Liver (tissue), 9 donors: ENCODE data around the gene KLRC2. TPM values are rescaled to one million over a fixed set of nuclear protein-coding genes. Genes with fewer than 3 reads are reported as not detected.

Experiments
- DNase-seq: peaks from one replicate; pipeline ENCODE4 v3.0.0-alpha.2; 2017; ENCODE audit warnings: low spot score
- H3K27ac ChIP-seq, 2 donors: one replicate each; pipeline ENCODE4 v1.7.0; 2013; ENCODE audit warnings: inconsistent platforms in 2 of 2, low read length in 2 of 2, control low read depth in 1 of 2, low read depth in 1 of 2, mild to moderate bottlenecking in 1 of 2
- H3K27me3 ChIP-seq, 4 donors: one replicate each; pipeline versions ENCODE4 v1.6.1 to v1.7.0; 2013; ENCODE audit warnings: low read length in 3 of 4, inconsistent platforms in 1 of 4, mild to moderate bottlenecking in 1 of 4, moderate library complexity in 1 of 4; ENCODE audit not compliant: control insufficient read depth in 4 of 4, insufficient read depth in 4 of 4
- H3K36me3 ChIP-seq, 4 donors: one replicate each; pipeline versions ENCODE4 v1.6.1 to v1.7.0; 2013; ENCODE audit warnings: low read length in 3 of 4, mild to moderate bottlenecking in 3 of 4, low read depth in 1 of 4, moderate library complexity in 1 of 4; ENCODE audit not compliant: control insufficient read depth in 4 of 4, insufficient read depth in 3 of 4
- H3K4me1 ChIP-seq, 4 donors: one replicate each; pipeline versions ENCODE4 v1.6.1 to v1.7.0; 2013; ENCODE audit warnings: low read length in 3 of 4, mild to moderate bottlenecking in 3 of 4, moderate library complexity in 1 of 4; ENCODE audit not compliant: control insufficient read depth in 4 of 4, insufficient read depth in 4 of 4
- H3K4me3 ChIP-seq, 3 donors: one replicate each; pipeline versions ENCODE4 v1.6.1 to v1.7.0; 2013; ENCODE audit warnings: low read length in 3 of 3, control low read depth in 1 of 3, low read depth in 1 of 3, mild to moderate bottlenecking in 1 of 3
- H3K9ac ChIP-seq, 2 donors: one replicate each; pipeline ENCODE4 v1.7.0; 2013; ENCODE audit warnings: low read length in 2 of 2, mild to moderate bottlenecking in 2 of 2, moderate library complexity in 2 of 2, control low read depth in 1 of 2, low read depth in 1 of 2
- H3K9me3 ChIP-seq, 4 donors: one replicate each; pipeline versions ENCODE4 v1.6.1 to v1.7.0; 2013; ENCODE audit warnings: low read length in 3 of 4; ENCODE audit not compliant: control insufficient read depth in 4 of 4
- EGR1 ChIP-seq, 2 donors: IDR thresholded peaks; 2 replicates each; pipeline ENCODE4 v1.6.1; 2016 to 2018; ENCODE audit warnings: antibody characterized with exemption in 2 of 2, low read depth in 2 of 2
- FOXA1 ChIP-seq: IDR thresholded peaks from 2 replicates; pipeline ENCODE4 v1.6.1; 2016; ENCODE audit warnings: antibody characterized with exemption
- FOXA2 ChIP-seq: IDR thresholded peaks from 2 replicates; pipeline ENCODE4 v1.6.1; 2016; ENCODE audit warnings: antibody characterized with exemption
- GABPA ChIP-seq, 2 donors: IDR thresholded peaks in 1 of 2; conservative IDR thresholded peaks in 1 of 2; 2 replicates each; pipeline ENCODE4 v1.6.1; 2016; ENCODE audit warnings: antibody characterized with exemption in 2 of 2, mild to moderate bottlenecking in 1 of 2, moderate library complexity in 1 of 2
- HNF4A ChIP-seq, 2 donors: conservative IDR thresholded peaks; 2 replicates each; pipeline ENCODE4 v1.6.1; 2016; ENCODE audit warnings: antibody characterized with exemption in 2 of 2, mild to moderate bottlenecking in 2 of 2
- HNF4G ChIP-seq: IDR thresholded peaks from 2 replicates; pipeline ENCODE4 v1.6.1; 2016; ENCODE audit warnings: antibody characterized with exemption
- JUND ChIP-seq, 2 donors: IDR thresholded peaks; 2 replicates each; pipeline ENCODE4 v1.6.1; 2016; ENCODE audit warnings: antibody characterized with exemption in 2 of 2
- NR2F2 ChIP-seq: IDR thresholded peaks from 2 replicates; pipeline ENCODE4 v1.6.1; 2016; ENCODE audit warnings: antibody characterized with exemption
- RAD21 ChIP-seq, 2 donors: IDR thresholded peaks; 2 replicates each; pipeline ENCODE4 v1.6.1; 2016; ENCODE audit warnings: antibody characterized with exemption in 2 of 2, mild to moderate bottlenecking in 2 of 2
- RXRA ChIP-seq, 2 donors: IDR thresholded peaks; 2 replicates each; pipeline ENCODE4 v1.6.1; 2017 to 2018; ENCODE audit warnings: antibody characterized with exemption in 2 of 2, mild to moderate bottlenecking in 1 of 2
- SP1 ChIP-seq: IDR thresholded peaks from 2 replicates; pipeline ENCODE4 v1.6.1; 2018; ENCODE audit warnings: antibody characterized with exemption, mild to moderate bottlenecking
- TAF1 ChIP-seq: conservative IDR thresholded peaks from 2 replicates; pipeline ENCODE4 v1.6.1; 2016; ENCODE audit warnings: antibody characterized with exemption, mild to moderate bottlenecking
- YY1 ChIP-seq: IDR thresholded peaks from 2 replicates; pipeline ENCODE4 v1.6.1; 2016; ENCODE audit warnings: antibody characterized with exemption, mild to moderate bottlenecking
- WGBS: extraction: QIAGEN DNeasy Blood & Tissue Kit; methylation state at CpG from one replicate; pipeline ENCODE4 v1.1.7; 2013; 5-methylcytosine and 5-hydroxymethylcytosine counted together
- polyA plus RNA-seq, 2 donors: library from polyadenylated mRNA; stranded (reverse) in 1 of 2; unstranded in 1 of 2; fragments of 200-250 nt in 1 of 2; fragments of >200 nt in 1 of 2; fragmentation: Nextera tagmentation in 1 of 2; extraction: Ambion mirVana in 1 of 2; gene quantifications; one replicate each; pipeline versions ENCODE4 v1.2.1 to v1.2.3, GENCODE V29; 2013 to 2015
- total RNA-seq, 2 donors: library from RNA; depleted of rRNA; stranded (reverse); fragments of >200 nt; gene quantifications; one replicate each; pipeline ENCODE4 v1.2.3, GENCODE V29; 2014
- TF ChIP-seq, protein P1 (sequence below): IDR thresholded peaks from 2 replicates; pipeline ENCODE4 v1.6.1; 2016; ENCODE audit warnings: antibody characterized with exemption
- TF ChIP-seq, protein P2 (sequence below): IDR thresholded peaks from 2 replicates; pipeline ENCODE4 v1.6.1; 2016; ENCODE audit warnings: antibody characterized with exemption, mild to moderate bottlenecking
- TF ChIP-seq, protein P3 (sequence below): IDR thresholded peaks from 2 replicates; pipeline ENCODE4 v1.6.1; 2016; ENCODE audit warnings: antibody characterized with exemption
- TF ChIP-seq, protein P4 (sequence below): IDR thresholded peaks from 2 replicates; pipeline ENCODE4 v1.6.1; 2016; ENCODE audit warnings: antibody characterized with exemption
- TF ChIP-seq, protein P5 (sequence below): fragments of 150-350 bp; IDR thresholded peaks from 2 replicates; pipeline ENCODE4 v1.5.1; 2017; ENCODE audit warnings: improper control_type of control experiment, low read depth, low read length; ENCODE audit not compliant: missing input control
- donor health status: healthy.
- donor health status: healthy.
- donor health status: healthy.
- donor health status: healthy.
- donor health status: healthy.

Gene KLRC2
- total and polyA plus RNA-seq, 4 donors = 0.13 to 1.5 (median 0.28) TPM

DNA sequence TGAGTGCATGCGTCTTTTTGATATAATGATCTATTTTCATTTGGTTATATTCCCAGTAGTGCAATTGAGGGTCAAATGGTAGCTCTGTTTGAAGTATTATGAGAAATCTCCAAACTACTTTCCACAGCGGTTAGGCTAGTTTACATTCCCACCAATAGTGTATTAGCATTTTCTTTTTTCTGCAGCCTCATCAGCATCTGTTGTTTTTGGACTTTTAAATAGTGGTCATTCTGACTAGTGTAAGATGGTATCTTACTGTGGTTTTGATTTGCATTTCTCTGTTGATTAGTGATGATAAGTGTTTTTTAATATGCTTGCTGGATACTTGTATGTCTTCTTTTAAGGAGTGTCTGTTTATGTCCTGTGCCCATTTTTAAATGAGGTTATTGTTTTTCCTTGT lies 21.0 kb upstream of the KLRC2 start:
- Histone ChIP-seq H3K4me3 (no peak overlapping the region), H3K4me1 (no peaks in the 10 kb centered on the region), H3K27me3 (peaks cover 0 to 8% (median 0%) of the 10 kb centered on the region in 4 donors), H3K9me3 (peaks cover 0 to 4% (median 2%) of the 10 kb centered on the region in 4 donors), H3K9ac (no peak overlapping the region), H3K27ac (no peak overlapping the region), H3K36me3 (no peaks in the 10 kb centered on the region)
- DNase-seq = no peak
- 89% methylated on average over 2 of the region's 2 CpGs for WGBS
- TF ChIP-seq RAD21 (IDR thresholded peaks at IDR 0.05) (no peak), NR2F2 (no peak), RXRA (IDR thresholded peaks at IDR 0.05) (no peak), HNF4G (no peak), HNF4A (conservative IDR thresholded peaks at IDR 0.05) (no peak), EGR1 (IDR thresholded peaks at IDR 0.05; ENCODE audit: low read depth in 2 of 2) (no peak), JUND (IDR thresholded peaks at IDR 0.05) (no peak), YY1 (no peak), FOXA2 (no peak), TAF1 (no peak), SP1 (no peak), GABPA (IDR thresholded peaks at IDR 0.05 in 1 of 2, conservative IDR thresholded peaks at IDR 0.05 in 1 of 2) (no peak), FOXA1 (no peak)
- TF ChIP-seq, protein P1, sequence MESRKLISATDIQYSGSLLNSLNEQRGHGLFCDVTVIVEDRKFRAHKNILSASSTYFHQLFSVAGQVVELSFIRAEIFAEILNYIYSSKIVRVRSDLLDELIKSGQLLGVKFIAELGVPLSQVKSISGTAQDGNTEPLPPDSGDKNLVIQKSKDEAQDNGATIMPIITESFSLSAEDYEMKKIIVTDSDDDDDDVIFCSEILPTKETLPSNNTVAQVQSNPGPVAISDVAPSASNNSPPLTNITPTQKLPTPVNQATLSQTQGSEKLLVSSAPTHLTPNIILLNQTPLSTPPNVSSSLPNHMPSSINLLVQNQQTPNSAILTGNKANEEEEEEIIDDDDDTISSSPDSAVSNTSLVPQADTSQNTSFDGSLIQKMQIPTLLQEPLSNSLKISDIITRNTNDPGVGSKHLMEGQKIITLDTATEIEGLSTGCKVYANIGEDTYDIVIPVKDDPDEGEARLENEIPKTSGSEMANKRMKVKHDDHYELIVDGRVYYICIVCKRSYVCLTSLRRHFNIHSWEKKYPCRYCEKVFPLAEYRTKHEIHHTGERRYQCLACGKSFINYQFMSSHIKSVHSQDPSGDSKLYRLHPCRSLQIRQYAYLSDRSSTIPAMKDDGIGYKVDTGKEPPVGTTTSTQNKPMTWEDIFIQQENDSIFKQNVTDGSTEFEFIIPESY = no peak
- TF ChIP-seq, protein P2, sequence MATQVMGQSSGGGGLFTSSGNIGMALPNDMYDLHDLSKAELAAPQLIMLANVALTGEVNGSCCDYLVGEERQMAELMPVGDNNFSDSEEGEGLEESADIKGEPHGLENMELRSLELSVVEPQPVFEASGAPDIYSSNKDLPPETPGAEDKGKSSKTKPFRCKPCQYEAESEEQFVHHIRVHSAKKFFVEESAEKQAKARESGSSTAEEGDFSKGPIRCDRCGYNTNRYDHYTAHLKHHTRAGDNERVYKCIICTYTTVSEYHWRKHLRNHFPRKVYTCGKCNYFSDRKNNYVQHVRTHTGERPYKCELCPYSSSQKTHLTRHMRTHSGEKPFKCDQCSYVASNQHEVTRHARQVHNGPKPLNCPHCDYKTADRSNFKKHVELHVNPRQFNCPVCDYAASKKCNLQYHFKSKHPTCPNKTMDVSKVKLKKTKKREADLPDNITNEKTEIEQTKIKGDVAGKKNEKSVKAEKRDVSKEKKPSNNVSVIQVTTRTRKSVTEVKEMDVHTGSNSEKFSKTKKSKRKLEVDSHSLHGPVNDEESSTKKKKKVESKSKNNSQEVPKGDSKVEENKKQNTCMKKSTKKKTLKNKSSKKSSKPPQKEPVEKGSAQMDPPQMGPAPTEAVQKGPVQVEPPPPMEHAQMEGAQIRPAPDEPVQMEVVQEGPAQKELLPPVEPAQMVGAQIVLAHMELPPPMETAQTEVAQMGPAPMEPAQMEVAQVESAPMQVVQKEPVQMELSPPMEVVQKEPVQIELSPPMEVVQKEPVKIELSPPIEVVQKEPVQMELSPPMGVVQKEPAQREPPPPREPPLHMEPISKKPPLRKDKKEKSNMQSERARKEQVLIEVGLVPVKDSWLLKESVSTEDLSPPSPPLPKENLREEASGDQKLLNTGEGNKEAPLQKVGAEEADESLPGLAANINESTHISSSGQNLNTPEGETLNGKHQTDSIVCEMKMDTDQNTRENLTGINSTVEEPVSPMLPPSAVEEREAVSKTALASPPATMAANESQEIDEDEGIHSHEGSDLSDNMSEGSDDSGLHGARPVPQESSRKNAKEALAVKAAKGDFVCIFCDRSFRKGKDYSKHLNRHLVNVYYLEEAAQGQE = no peak
- TF ChIP-seq, protein P3, sequence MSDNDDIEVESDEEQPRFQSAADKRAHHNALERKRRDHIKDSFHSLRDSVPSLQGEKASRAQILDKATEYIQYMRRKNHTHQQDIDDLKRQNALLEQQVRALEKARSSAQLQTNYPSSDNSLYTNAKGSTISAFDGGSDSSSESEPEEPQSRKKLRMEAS = no peak
- TF ChIP-seq, protein P4, sequence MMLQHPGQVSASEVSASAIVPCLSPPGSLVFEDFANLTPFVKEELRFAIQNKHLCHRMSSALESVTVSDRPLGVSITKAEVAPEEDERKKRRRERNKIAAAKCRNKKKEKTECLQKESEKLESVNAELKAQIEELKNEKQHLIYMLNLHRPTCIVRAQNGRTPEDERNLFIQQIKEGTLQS = no peak
- TF ChIP-seq, protein P5, sequence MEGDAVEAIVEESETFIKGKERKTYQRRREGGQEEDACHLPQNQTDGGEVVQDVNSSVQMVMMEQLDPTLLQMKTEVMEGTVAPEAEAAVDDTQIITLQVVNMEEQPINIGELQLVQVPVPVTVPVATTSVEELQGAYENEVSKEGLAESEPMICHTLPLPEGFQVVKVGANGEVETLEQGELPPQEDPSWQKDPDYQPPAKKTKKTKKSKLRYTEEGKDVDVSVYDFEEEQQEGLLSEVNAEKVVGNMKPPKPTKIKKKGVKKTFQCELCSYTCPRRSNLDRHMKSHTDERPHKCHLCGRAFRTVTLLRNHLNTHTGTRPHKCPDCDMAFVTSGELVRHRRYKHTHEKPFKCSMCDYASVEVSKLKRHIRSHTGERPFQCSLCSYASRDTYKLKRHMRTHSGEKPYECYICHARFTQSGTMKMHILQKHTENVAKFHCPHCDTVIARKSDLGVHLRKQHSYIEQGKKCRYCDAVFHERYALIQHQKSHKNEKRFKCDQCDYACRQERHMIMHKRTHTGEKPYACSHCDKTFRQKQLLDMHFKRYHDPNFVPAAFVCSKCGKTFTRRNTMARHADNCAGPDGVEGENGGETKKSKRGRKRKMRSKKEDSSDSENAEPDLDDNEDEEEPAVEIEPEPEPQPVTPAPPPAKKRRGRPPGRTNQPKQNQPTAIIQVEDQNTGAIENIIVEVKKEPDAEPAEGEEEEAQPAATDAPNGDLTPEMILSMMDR = no peak
